ENCODE results near the gene TPCN1. TPM values are rescaled to one million over a fixed set of nuclear protein-coding genes. Genes with fewer than 3 reads are reported as not detected.

TPCN1 gene
- total and polyA plus RNA-seq, 2 experiments from 2014 or later = 14.4 to 16.2 TPM

- no peaks in the 10 kb centered on the region for H3K36me3 Mint-ChIP-seq (ENCODE audit: low read depth)
- H3K9me3 Mint-ChIP-seq = no peaks in the 10 kb centered on the region; the same call in 2 of the 3 replicates
- H3K27ac ChIP-seq (ENCODE audit: low read depth) = no peak overlapping the region
- 0 out of 2 replicates have a peak, but pooled peaks cover 3% of the 10 kb centered on the region for H3F3A ChIP-seq (replicated peaks; ENCODE audit: low read depth)
- H3K27me3 Mint-ChIP-seq (ENCODE audit: insufficient read depth, low read depth, poor library complexity) = peaks cover 10% of the 10 kb centered on the region
- no peaks in the 10 kb centered on the region for H3K9me2 ChIP-seq (ENCODE audit: insufficient read depth)
- H3K36me3 ChIP-seq (ENCODE audit: insufficient read depth) = no peaks in the 10 kb centered on the region
- no peaks in the 10 kb centered on the region for H3K79me2 ChIP-seq (replicated peaks; ENCODE audit: insufficient read depth)
- H3K27ac Mint-ChIP-seq = peak overlapping the region; percentile 21
- DNase-seq (ENCODE audit: low spot score) (no peak), ATAC-seq (no peak)
- H3K4me1 Mint-ChIP-seq = peaks cover 28% of the 10 kb centered on the region
- H2AFZ ChIP-seq = no peak overlapping the region
- H3K4me3 ChIP-seq = no peak overlapping the region
- TF ChIP-seq CREB1 (CRISPR knock-in tag; IDR thresholded peaks at IDR 0.05; ENCODE audit: low read depth) (no peak), EZH2phosphoT487 (IDR thresholded peaks at IDR 0.05; ENCODE audit: unreplicated experiment) (no peak), REST (IDR thresholded peaks at IDR 0.05; ENCODE audit: unreplicated experiment) (no peak), EZH2 (IDR thresholded peaks at IDR 0.05; ENCODE audit: low read depth, unreplicated experiment) (no peak), POLR2AphosphoS5 (IDR thresholded peaks at IDR 0.05; ENCODE audit: low read depth) (no peak), ZNF462 (CRISPR knock-in tag; IDR thresholded peaks at IDR 0.05) (no peak), ZNF331 (CRISPR knock-in tag; IDR thresholded peaks at IDR 0.05; ENCODE audit: low read depth) (no peak), NANOG (IDR thresholded peaks at IDR 0.05; ENCODE audit: borderline replicate concordance) (no peak), ZNF114 (CRISPR knock-in tag; IDR thresholded peaks at IDR 0.05) (no peak), ETS1 (IDR thresholded peaks at IDR 0.05) (no peak), CTCF (conservative IDR thresholded peaks at IDR 0.05; ENCODE audit: low read depth in 2 of 2) (no peak), STAT1 (IDR thresholded peaks at IDR 0.05; ENCODE audit: unreplicated experiment) (no peak), JUNB (IDR thresholded peaks at IDR 0.05; ENCODE audit: unreplicated experiment) (no peak)
- H3K27me3 ChIP-seq (ENCODE audit: insufficient read depth) = no peaks in the 10 kb centered on the region
- no peaks in the 10 kb centered on the region for H4K20me1 ChIP-seq (replicated peaks; ENCODE audit: insufficient read depth)
- H3K4me3 Mint-ChIP-seq = no peak overlapping the region
- no peak overlapping the region for H3K4me2 ChIP-seq
- H3K4me1 ChIP-seq (ENCODE audit: insufficient read depth) = peaks cover 12% of the 10 kb centered on the region; the same call in 1 of the 2 replicates
These were observed 81.8 kb downstream of the TPCN1 start for GRCh38 chr12:113302886-113303640.
